Measurements from ENCODE around the gene TNRC6B.

- no peak for TF ChIP-seq POLR2A (IDR thresholded peaks at IDR 0.05)
- no peak for TF ChIP-seq POLR2AphosphoS5 (IDR thresholded peaks at IDR 0.05)
- TF ChIP-seq CTCF (IDR thresholded peaks at IDR 0.05), result no peak
Observed at GRCh38 chr22:40147388-40148176, 30.1 kb upstream of the TNRC6B start.

Measured in breast epithelium (tissue), 3 donors.